ENCODE data around the gene GPBAR1.

Gene GPBAR1

DNA sequence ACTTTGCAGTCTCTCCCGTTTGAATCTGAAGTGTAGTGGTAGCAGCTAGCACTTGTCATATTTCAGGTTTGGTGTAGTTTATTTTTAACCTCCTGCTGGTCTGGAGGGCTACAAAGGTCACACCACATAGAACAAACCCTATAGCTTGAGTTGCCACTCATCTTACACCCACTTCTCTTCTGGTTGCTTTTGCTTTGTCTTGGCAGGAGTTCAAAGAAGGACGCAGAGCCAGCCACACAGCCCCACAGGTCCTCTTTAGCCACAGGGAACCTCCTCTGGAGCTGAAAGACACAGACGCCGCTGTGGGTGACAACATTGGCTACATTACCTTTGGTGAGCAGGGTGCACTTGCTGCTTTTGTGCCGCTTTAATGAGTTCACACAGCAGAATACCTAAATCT, 15.6 kb upstream of the GPBAR1 start:
- no peak for DNase-seq

DNA sequence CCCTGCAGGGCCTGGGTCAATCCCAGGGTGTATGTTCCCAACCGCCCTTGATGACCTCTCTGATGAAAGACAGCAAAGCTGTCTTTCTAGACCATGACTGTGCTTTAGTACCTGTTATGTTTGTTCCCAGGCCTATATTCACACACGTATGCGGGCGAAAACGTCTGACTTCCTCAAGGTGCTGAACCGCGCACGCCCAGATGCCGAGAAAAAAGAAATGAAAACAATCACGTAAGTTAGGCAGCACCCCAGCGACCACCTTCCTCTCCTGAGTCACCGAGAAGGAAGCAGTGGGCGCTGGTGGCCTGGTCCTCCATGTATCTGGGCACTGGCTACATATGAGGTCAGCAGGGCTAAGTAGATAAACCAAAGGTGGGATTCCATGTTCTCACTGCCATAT, 11.1 kb upstream of the GPBAR1 start:
- no peak for DNase-seq

DNA sequence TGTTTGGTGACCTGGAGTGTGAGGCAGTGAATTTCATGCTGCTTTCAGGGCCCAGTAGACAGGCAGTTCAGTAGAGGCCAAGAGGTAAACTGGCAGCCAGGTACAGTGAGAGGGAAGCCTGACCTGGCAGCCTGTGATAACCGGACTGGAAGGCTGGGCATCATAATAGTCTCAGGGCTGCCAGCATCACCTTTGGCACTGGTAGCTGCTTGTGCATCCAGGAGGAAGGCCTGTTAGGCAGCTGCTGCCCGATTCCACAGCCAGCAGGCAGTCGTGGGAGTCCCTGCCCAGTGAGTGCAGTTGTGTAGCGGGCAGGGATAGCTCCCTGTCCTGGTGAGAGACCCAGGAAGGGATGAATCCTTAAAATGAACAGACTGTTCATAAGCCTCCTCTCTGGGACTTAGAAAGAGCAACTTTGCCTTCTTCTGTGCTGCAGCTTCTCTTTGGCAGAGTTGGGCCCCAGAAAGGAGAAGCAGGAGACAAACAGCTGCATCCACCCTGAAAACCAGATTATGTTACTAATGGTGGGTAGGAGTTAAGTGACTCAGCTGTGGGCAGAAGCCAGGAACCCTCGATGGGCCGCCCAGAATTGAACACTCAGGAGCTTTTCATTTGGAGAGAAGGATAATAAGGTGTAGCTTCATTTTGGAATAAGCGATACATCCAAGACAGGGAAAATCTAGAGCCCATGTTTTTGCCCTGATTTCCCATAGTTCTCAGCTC, 8.1 kb upstream of the GPBAR1 start:
- DNase-seq, result no peak

DNA sequence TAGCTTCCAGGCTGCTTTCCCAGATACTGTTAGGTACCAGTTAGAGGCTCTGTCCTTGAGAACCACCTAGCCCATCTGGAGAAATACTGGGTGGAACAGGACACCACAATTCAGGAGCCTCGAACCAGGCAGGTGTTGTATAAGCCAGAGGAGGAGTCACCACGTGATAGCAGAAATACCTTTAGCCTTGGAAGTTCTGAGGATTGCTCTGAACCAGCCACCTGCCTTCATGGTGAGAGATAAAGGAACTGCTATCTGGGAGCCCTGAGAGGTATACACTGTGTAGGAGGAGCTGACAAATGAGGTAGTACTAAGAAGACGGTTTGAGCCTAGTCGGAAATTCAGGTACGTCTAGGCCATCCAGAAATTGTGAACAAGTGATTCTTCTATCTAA, 7.6 kb upstream of the GPBAR1 start:
- no peak for DNase-seq

DNA sequence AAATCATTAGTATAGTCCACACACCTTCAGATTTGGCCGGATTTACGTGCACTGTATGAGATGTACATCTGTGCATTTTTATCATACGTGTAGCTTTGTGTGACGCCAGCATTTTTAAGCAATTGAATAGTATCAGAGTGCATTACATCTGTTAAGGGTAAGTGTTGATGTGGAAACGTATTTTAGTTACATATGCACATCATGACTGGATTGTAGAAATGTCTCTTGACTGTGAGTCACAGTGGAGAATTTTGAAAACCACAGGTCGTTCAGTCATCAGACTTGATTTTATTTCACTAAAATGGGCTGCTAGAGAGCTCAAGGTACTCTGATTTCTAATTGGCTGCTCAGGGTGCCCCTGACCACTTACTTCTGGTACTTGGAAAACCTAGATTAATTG, 5.4 kb upstream of the GPBAR1 start:
- no peak for DNase-seq

DNA sequence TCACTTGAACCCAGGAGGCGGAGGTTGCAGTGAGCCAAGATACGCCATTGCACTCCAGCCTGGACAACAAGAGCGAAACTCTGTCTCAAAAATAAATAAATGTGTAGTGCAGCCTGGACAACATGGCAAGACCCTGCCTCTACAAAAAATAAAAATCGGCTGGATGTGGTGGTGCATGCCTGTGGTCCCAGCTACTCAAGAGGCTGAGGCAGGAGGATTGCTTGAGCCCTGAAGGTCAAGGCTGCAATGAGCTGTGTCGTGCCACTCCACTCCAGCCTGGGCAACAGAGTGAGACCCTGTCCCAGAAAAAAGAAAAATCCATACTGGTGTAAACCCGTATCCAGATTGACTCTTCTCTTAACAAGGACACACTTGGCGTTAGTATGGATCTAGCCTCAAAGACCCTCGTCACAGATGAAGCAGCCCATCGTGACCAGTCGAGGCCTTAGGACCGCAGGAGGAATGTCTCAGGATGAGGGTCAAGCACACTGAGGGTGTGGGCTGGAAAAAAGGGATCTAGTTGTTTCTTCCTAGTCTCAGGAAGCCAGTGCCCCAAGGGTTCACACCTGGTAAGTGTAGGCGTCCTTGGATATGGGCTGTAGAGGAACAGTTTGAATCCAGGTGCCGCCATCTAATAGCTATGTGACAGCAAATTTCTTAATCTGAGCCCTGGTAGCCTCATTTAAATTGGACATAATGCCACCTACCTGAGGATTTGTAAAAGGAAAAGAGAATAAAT, 4.0 kb upstream of the GPBAR1 start:
- no peak for DNase-seq

DNA sequence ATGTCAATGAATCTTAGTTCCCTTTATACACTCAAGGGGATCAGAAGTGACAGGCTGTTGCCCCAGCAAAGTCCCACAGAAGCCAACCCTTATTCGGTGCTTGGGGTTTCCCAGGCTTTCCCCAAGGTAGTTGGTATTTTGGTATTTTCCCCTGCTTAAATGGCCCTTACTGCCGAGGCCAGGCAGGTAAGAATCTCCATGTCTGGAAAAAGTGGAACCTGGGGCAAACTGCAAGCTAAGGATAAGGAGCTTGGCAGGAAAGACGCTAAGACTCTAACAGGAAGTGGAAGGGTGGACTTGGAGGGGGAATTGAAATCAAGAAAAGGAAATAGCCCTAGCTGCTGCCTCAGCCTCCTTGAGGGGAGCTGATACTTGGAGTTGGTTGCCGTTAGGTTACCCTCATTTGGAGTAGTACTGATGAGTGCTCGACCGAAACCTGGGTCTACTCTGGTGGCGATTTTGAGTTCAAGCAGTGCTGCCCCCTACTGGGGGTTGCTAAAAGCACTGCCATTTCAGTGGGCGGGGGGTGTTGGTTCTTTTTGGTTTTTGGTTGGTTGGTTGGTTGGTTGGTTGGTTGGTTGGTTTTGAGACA, 3.3 kb upstream of the GPBAR1 start:
- peak; percentile 76 to 81 for DNase-seq

DNA sequence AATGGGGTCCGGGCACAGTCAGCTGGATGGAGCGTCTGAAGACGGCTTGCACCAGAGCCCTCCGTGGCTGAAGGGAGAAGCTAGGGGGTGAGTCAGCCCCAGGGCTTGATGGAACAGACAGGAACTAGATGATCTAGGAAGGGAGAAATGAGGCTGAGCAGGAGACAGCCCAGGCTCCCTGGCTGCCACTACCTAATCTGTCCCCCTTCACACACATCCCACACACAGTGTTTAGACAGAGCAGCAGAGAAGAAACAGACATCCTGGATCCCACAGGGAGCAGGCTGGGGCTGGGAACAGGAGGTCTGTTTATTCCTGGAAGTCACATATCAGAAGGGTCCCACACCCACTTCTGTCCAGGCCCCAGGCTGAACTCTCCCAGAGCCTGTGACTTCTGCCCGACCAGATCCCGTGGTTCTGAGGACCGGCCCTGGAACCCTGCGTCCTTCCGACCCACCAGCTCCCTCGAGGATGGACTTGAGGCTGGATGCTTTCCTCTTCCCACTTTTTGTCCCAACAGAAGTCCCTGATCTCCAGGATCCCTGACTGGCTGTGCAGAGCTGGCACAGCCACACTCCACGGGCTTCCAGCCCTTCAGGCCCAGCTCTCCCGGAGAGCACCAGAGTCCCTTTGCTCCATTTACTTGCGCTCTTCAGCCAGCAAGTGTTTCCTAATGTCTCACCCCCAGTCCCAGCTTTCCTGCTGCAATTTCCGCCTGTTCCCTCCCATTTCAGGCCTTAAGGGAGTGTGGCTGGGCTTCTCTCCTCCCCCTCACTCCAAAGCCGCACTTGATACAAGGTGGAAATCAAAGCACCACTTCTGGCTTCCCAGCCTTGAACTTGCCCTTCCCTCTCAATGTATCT, 1.5 kb upstream of the GPBAR1 start:
- peak in 1 of 2 donors; percentile 34 for DNase-seq

DNA sequence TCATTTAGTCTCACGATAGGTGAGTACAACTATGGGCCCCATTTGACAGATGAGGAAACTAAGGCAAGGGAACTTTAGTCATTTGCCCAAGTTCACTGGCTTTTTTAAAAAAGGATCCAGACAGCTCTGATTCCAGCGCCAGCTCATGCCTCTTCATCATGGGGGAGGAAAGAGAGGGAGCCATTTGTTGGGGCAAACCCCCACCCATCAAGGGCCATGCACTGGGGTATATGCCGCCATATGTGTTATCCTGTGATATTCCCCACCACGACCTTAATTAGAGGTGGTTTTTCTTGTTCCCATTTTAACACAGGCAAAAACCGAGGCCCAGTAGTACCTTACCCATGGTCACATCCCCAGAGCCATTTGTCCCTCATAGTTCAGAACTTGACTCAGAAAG, 649 bp upstream of the GPBAR1 start:
- no peak for DNase-seq

DNA sequence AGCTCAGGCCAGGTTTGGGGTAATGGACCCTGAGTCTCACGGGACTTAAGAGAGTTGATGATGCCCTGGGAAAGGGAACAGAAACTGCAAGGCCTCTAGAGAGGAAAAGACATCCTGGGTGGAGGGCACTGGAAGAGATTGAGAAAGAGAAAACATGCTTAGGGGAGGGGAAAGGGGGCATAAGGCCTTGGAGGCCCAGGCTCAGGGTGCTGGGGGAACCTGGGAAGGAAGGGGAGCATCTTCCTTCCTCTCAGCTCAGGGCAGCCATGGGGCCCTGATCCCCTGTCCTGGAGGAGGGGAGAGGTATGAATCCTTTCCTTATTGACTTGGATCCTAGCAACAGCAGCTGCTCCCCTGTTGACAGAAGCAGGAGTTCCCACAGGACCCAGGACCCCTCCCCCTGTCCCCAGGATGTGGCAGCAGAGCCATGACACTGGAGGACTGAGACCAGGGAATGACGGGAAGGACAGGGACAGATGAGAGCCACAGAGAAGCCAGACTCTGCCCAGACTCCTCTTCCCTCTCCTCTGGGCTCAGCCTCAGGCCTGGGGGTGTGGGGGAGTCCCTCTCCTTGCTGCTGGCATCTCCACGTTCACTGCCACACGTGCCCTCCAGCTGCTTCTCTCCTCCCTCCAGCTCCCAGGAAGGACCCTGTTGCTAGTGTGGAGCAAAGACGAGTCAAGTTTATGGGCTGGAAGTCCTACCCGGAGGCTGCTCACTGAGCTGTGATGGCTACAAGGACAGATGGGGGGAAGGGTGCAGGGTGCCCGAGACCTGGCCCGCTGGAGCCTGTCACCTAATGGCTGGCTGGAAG, 815 bp downstream of the GPBAR1 start:
- DNase-seq, result no peak

DNA sequence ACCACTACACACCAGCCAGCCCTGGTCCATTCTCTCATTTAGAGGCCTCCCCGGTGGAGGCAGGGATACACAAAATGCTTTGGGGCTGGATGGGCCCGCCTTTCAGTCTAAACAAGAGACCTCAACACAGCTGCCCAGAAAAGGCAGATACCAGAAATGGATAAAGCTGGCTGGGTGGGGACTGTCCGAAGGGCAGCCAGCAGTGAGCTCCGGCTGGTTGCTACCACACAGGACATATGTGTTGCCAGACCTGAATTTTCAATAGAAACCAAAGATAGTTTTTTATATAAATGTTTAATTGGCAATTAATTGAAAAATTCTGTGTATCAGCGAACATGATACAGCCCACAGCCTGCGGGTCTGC, 1.4 kb downstream of the GPBAR1 start:
- DNase-seq, result no peak

DNA sequence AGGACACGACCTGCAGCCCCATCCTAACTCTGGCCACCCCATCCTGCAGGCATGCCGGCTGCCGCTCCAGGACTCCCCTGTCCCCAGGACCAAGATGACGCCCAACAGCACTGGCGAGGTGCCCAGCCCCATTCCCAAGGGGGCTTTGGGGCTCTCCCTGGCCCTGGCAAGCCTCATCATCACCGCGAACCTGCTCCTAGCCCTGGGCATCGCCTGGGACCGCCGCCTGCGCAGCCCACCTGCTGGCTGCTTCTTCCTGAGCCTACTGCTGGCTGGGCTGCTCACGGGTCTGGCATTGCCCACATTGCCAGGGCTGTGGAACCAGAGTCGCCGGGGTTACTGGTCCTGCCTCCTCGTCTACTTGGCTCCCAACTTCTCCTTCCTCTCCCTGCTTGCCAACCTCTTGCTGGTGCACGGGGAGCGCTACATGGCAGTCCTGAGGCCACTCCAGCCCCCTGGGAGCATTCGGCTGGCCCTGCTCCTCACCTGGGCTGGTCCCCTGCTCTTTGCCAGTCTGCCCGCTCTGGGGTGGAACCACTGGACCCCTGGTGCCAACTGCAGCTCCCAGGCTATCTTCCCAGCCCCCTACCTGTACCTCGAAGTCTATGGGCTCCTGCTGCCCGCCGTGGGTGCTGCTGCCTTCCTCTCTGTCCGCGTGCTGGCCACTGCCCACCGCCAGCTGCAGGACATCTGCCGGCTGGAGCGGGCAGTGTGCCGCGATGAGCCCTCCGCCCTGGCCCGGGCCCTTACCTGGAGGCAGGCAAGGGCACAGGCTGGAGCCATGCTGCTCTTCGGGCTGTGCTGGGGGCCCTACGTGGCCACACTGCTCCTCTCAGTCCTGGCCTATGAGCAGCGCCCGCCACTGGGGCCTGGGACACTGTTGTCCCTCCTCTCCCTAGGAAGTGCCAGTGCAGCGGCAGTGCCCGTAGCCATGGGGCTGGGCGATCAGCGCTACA, 2.1 kb downstream of the GPBAR1 start:
- no peak for DNase-seq

DNA sequence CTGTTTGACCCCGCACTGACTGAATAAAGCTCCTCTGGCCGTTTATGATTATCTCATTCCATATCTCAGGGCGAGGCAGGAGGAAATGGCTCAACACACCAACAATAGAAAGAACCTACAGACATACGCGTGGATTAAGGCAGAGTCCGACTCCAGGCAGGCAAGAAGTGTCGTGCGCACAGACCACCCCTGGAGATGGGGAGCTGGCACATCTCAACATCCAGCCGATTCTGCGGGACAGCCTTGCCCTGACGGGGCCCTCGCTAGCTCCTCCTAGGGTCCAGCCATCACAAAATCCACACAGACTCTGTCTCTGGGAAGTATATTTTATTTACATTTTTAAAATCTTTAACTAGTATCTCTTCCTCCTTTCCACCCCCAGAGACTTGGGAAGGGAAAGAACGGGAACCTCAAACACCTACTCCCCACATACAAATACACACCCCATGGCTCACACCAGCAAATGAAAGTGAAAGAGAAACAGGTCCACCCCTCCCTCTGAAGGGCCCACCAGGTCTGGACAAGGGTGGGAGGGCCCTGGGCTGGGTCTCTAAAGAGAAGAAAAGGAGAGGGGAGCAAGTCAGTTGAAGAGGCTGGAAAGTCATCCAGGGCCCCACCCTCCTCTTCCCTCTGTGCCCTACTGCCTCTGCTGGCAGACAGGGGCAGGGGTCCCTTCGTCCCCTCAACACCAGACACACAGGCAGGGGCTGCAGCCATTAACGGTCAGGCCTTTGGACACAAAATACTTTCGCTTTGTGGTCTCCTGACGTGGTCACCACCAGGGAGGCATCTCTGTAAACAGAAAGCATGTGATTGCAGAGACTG, 3.2 kb downstream of the GPBAR1 start:
- DNase-seq, result peak in 1 of 2 donors; percentile 18

DNA sequence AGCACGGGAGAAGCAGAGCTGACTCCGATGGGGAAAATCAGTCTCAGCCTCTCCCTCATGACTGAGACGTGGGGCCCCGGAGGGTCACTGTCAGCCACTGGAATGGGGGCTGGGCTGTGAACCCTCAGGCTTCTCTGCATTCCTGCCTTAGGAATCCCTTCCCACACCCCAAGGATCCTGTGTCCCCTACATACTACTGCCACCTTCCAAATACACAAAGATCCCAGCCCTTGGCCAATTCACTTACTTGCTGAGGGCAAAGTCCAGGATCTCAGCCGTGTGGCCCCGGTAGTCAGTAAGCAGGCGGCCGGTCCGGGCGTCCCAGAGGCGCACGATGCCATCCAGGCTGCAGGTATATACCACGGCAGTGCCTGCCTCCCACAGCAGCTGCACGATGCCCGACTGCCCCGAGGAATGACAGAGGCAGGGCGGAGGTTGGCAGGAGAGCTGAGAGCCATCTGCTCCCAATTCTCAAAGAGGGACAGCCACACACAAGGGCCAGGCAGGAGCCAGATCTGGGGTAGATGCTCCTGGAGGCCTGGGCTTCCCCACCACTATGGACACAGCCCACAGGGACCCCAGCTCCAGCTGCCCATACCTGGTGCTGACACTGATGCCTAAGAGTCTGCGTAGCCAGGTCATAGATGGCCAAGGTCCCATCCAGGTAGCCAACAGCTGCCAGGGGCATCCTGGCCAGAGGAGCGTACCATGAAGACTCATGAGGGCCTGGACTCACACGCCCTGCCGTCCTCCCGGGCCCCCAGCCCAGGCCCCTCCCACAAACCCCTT, 4.2 kb downstream of the GPBAR1 start:
- DNase-seq, result no peak

DNA sequence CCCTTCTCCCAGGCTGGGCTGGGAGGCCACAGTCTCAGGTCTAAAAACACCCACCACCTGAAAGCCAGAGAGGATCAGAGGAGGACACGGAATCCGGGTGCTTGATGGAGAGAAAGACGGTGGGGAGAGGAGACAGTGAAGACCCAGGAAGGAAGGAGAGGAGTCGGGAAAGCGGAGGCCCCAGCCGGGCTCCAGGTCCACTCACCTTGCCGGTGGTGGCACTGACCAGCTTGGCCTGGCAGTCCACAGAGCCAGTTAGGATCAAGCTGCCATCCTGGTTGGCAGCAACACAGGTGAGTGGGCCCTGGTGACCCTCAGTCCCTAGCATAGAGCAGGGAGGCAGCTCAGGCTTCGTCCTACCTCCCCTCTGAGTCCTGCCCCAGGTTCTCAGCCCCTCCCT, 4.8 kb downstream of the GPBAR1 start:
- DNase-seq, result no peak

DNA sequence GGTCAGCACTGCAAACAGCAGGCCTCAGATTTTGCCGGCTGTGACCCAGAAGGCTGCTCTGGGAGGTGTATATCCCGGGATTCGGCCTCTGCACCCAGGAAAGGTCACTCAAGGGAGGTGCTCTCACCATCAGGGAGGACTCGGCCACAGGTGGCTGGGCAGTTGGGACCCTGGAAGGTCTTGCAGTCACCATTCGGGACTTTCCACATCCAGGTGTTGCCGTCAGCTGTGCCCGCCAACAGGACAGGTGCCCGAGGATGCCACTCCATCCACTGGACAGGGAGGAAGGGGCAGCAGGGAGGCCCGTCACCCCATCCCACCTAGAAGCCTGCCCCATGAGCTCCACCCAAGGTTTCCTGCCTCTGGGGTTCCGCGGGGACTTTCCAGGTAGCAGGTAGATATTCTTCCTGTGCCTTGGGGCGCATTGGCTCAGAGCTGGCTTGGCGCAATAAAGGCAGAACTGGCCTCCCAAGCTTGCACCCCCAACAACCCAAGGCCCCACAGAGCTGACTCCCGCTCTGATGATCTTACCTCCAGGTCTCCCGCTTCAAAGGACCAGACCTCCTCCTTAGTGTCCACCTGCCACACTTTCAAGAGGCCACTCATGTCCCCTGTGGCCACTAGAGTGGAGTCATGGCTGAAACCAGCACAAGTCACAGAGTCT, 5.6 kb downstream of the GPBAR1 start:
- no peak for DNase-seq

DNA sequence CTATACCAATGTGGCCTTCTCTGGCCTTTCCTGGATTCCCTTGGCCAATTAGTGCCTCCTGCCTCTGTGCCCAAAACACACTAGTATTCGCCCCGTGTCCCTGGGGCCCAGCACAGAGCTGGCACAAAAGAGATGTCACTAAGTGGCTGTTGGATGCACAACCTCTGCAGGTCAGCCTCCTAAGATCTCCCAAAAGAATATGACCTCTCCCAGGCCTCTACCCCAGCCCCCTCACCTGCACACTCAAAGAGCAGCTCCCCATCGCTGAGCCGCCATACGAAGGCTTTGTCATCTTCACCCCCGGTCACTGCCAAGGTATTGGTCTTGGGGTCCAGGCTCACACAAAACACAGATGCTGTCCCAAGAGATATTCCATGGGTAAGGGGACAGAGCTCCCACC, 6.4 kb downstream of the GPBAR1 start:
- no peak for DNase-seq

DNA sequence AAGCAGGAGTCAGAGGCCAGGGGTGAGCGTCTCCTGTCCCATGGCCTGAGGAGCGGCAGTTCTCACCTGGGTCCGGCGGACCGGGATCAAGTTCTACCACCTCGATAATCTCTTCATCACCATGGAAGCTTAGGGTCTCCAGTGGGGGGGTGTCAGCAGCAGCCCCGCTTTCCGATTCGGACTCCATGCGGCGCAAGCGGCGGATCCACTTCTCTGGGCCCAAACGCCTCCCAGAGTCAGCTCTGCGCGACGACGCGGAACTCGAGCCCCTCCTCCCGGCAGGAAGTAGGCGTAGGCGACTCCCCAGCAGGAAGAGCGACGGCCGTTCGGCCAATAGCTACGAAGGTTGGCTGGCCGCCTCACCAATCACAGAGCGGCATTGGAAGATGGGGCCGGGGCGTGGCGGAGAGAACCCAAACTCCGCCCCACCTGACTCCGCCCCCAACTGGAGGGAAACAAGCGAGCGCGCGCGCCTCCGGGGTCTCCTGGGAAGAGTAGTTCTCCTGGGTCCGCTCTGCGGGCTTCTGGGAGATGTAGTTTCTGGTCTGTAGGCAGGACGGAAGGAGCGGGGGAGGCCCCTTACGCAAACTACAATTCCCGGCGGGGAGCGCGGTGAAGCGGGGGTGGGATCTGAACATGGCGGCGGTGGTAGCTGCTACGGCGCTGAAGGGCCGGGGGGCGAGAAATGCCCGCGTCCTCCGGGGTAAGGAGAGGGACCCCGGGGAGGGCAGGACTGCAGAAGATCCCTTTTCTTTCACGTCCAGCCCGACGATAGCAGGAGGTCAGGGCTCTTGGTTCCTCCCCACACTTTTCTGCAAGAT, 9.3 kb downstream of the GPBAR1 start, which contains the start of the genes AAMP and PNKD:
AAMP (minus strand) TSS at position 238 of the 821 bp plus-strand sequence; CDS start at position 187, 51 bp downstream.
PNKD (plus strand) TSS at position 620 of the 821 bp plus-strand sequence; CDS start at position 637, 17 bp downstream.
- peak; percentile 100 for DNase-seq

Data from CD4-positive, alpha-beta T cell treated with Interleukin-4 for 1 hour (primary cell).